ENCODE measurements around the gene CDH26.

The CDH26 gene

GRCh38 chr20:60046436-60046835 is 88.2 kb downstream of the CDH26 start:
- H4K91ac ChIP-seq (ENCODE audit: low read length), result no peak overlapping the region
- H2BK120ac ChIP-seq (ENCODE audit: low read depth, low read length), result no peak overlapping the region
- H3K9ac ChIP-seq (ENCODE audit: low read length), result no peak overlapping the region
- H3K18ac ChIP-seq (ENCODE audit: low read depth in 1 of 2, low read length in 2 of 2), result no peak overlapping the region
- no peak overlapping the region for H2BK12ac ChIP-seq (ENCODE audit: low read length in 2 of 2)
- H3K4me2 ChIP-seq (ENCODE audit: low read length, poor library complexity, severe bottlenecking), result no peak overlapping the region
- no peaks in the 10 kb centered on the region for H3K9me3 ChIP-seq (ENCODE audit: control insufficient read depth, low read length)
- H3K27me3 ChIP-seq (ENCODE audit: control insufficient read depth in 1 of 2, insufficient read depth in 1 of 2, low read length in 2 of 2), result peaks cover 0 to 2% of the 10 kb centered on the region in 2 experiments
- peaks cover 3% of the 10 kb centered on the region for H3K4me1 ChIP-seq (ENCODE audit: control insufficient read depth, insufficient read depth, low read depth, low read length)
- H2BK15ac ChIP-seq (ENCODE audit: low read depth, poor library complexity, severe bottlenecking), result no peak overlapping the region
- H3K27ac ChIP-seq (ENCODE audit: low read length, poor library complexity, severe bottlenecking), result no peak overlapping the region
- no peak overlapping the region for H2BK5ac ChIP-seq (ENCODE audit: low read depth, low read length, poor library complexity, severe bottlenecking)
- no peak overlapping the region for H4K8ac ChIP-seq (ENCODE audit: low read length)
- H3K23ac ChIP-seq (ENCODE audit: low read length in 2 of 2), result no peak overlapping the region
- no peak overlapping the region for H2AFZ ChIP-seq (ENCODE audit: low read depth, low read length)
- no peak for DNase-seq
- no peaks in the 10 kb centered on the region for H3K79me1 ChIP-seq (replicated peaks; ENCODE audit: low read length, poor library complexity, severe bottlenecking)
- WGBS, result no CpG with 5 or more reads among the region's 2 CpGs
- no peak overlapping the region for H3K4ac ChIP-seq (ENCODE audit: low read depth in 1 of 2, low read length in 2 of 2)
- no peak overlapping the region for H2AK5ac ChIP-seq (ENCODE audit: low read length, severe bottlenecking)
- no peak overlapping the region for H3K4me3 ChIP-seq (ENCODE audit: insufficient read depth in 1 of 2, low read depth in 1 of 2, low read length in 2 of 2)
- H3K14ac ChIP-seq (ENCODE audit: low read length in 2 of 2), result no peak overlapping the region
- H3K36me3 ChIP-seq (ENCODE audit: control insufficient read depth in 1 of 2, insufficient read depth in 2 of 2, low read depth in 1 of 2, low read length in 2 of 2), result no peaks in the 10 kb centered on the region

GRCh38 chr20:60046860-60047259 is 88.6 kb downstream of the CDH26 start:
- no peak overlapping the region for H2BK5ac ChIP-seq (ENCODE audit: low read depth, low read length, poor library complexity, severe bottlenecking)

GRCh38 chr20:60048634-60049521 is 90.7 kb downstream of the CDH26 start:
- Histone ChIP-seq H3K4me3 (ENCODE audit: insufficient read depth in 1 of 2, low read depth in 1 of 2, low read length in 2 of 2) (no peak overlapping the region), H3K9me3 (ENCODE audit: control insufficient read depth, low read length) (no peaks in the 10 kb centered on the region), H3K18ac (ENCODE audit: low read depth in 1 of 2, low read length in 2 of 2) (no peak overlapping the region), H2BK12ac (ENCODE audit: low read length in 2 of 2) (no peak overlapping the region), H3K23ac (ENCODE audit: low read length in 2 of 2) (no peak overlapping the region), H2BK15ac (ENCODE audit: low read depth, poor library complexity, severe bottlenecking) (no peak overlapping the region), H3K27me3 (ENCODE audit: control insufficient read depth in 1 of 2, insufficient read depth in 1 of 2, low read length in 2 of 2) (peaks cover 0 to 26% of the 10 kb centered on the region in 2 experiments), H4K8ac (ENCODE audit: low read length) (no peak overlapping the region), H2BK5ac (ENCODE audit: low read depth, low read length, poor library complexity, severe bottlenecking) (no peak overlapping the region), H3K27ac (ENCODE audit: low read length, poor library complexity, severe bottlenecking) (no peak overlapping the region), H3K4me1 (ENCODE audit: control insufficient read depth, insufficient read depth, low read depth, low read length) (peaks cover 2% of the 10 kb centered on the region), H3K4me2 (ENCODE audit: low read length, poor library complexity, severe bottlenecking) (no peak overlapping the region), H2AFZ (ENCODE audit: low read depth, low read length) (no peak overlapping the region), H3K36me3 (ENCODE audit: control insufficient read depth in 1 of 2, insufficient read depth in 2 of 2, low read depth in 1 of 2, low read length in 2 of 2) (no peaks in the 10 kb centered on the region), H2BK120ac (ENCODE audit: low read depth, low read length) (no peak overlapping the region), H3K79me1 (replicated peaks; ENCODE audit: low read length, poor library complexity, severe bottlenecking) (no peaks in the 10 kb centered on the region), H3K14ac (ENCODE audit: low read length in 2 of 2) (no peak overlapping the region), H3K4ac (ENCODE audit: low read depth in 1 of 2, low read length in 2 of 2) (no peak overlapping the region), H4K91ac (ENCODE audit: low read length) (no peak overlapping the region), H2AK5ac (ENCODE audit: low read length, severe bottlenecking) (no peak overlapping the region), H3K9ac (ENCODE audit: low read length) (no peak overlapping the region)
- DNase-seq, result no peak
- WGBS, result 83% methylated on average over 5 of the region's 11 CpGs

More at GRCh38 chr20:60046860-60047259, 88.6 kb downstream of the CDH26 start:
- H3K4me2 ChIP-seq (ENCODE audit: low read length, poor library complexity, severe bottlenecking), result no peak overlapping the region
- H3K4ac ChIP-seq (ENCODE audit: low read depth in 1 of 2, low read length in 2 of 2), result no peak overlapping the region
- H3K36me3 ChIP-seq (ENCODE audit: control insufficient read depth in 1 of 2, insufficient read depth in 2 of 2, low read depth in 1 of 2, low read length in 2 of 2), result no peaks in the 10 kb centered on the region
- no peak overlapping the region for H3K14ac ChIP-seq (ENCODE audit: low read length in 2 of 2)
- H4K91ac ChIP-seq (ENCODE audit: low read length), result no peak overlapping the region
- no peaks in the 10 kb centered on the region for H3K79me1 ChIP-seq (replicated peaks; ENCODE audit: low read length, poor library complexity, severe bottlenecking)
- H3K18ac ChIP-seq (ENCODE audit: low read depth in 1 of 2, low read length in 2 of 2), result no peak overlapping the region
- WGBS, result 89% methylated on average over 8 of the region's 8 CpGs
- no peak overlapping the region for H3K4me3 ChIP-seq (ENCODE audit: insufficient read depth in 1 of 2, low read depth in 1 of 2, low read length in 2 of 2)
- H3K9me3 ChIP-seq (ENCODE audit: control insufficient read depth, low read length), result no peaks in the 10 kb centered on the region
- H2BK12ac ChIP-seq (ENCODE audit: low read length in 2 of 2), result no peak overlapping the region
- peaks cover 0 to 6% of the 10 kb centered on the region in 2 experiments for H3K27me3 ChIP-seq (ENCODE audit: control insufficient read depth in 1 of 2, insufficient read depth in 1 of 2, low read length in 2 of 2)
- no peak overlapping the region for H2BK120ac ChIP-seq (ENCODE audit: low read depth, low read length)
- no peak overlapping the region for H2AFZ ChIP-seq (ENCODE audit: low read depth, low read length)
- H2BK15ac ChIP-seq (ENCODE audit: low read depth, poor library complexity, severe bottlenecking), result no peak overlapping the region
- H2AK5ac ChIP-seq (ENCODE audit: low read length, severe bottlenecking), result no peak overlapping the region
- no peak overlapping the region for H3K23ac ChIP-seq (ENCODE audit: low read length in 2 of 2)
- H3K4me1 ChIP-seq (ENCODE audit: control insufficient read depth, insufficient read depth, low read depth, low read length), result peaks cover 3% of the 10 kb centered on the region
- no peak overlapping the region for H3K9ac ChIP-seq (ENCODE audit: low read length)
- no peak overlapping the region for H4K8ac ChIP-seq (ENCODE audit: low read length)
- no peak overlapping the region for H3K27ac ChIP-seq (ENCODE audit: low read length, poor library complexity, severe bottlenecking)
- DNase-seq, result no peak

- no peaks in the 10 kb centered on the region for H3K79me1 ChIP-seq (replicated peaks; ENCODE audit: low read length, poor library complexity, severe bottlenecking)
- H3K9me3 ChIP-seq (ENCODE audit: control insufficient read depth, low read length), result no peaks in the 10 kb centered on the region
- H3K27me3 ChIP-seq (ENCODE audit: control insufficient read depth in 1 of 2, insufficient read depth in 1 of 2, low read length in 2 of 2), result peaks cover 0 to 32% of the 10 kb centered on the region in 2 experiments
- H2BK120ac ChIP-seq (ENCODE audit: low read depth, low read length), result no peak overlapping the region
- peaks cover 2% of the 10 kb centered on the region for H3K4me1 ChIP-seq (ENCODE audit: control insufficient read depth, insufficient read depth, low read depth, low read length)
- no peak overlapping the region for H3K27ac ChIP-seq (ENCODE audit: low read length, poor library complexity, severe bottlenecking)
- no peak overlapping the region for H3K4me2 ChIP-seq (ENCODE audit: low read length, poor library complexity, severe bottlenecking)
- H3K4me3 ChIP-seq (ENCODE audit: insufficient read depth in 1 of 2, low read depth in 1 of 2, low read length in 2 of 2), result no peak overlapping the region
- H3K4ac ChIP-seq (ENCODE audit: low read depth in 1 of 2, low read length in 2 of 2), result no peak overlapping the region
- H4K8ac ChIP-seq (ENCODE audit: low read length), result no peak overlapping the region
- H3K18ac ChIP-seq (ENCODE audit: low read depth in 1 of 2, low read length in 2 of 2), result no peak overlapping the region
- no peak overlapping the region for H3K23ac ChIP-seq (ENCODE audit: low read length in 2 of 2)
- no peak overlapping the region for H3K9ac ChIP-seq (ENCODE audit: low read length)
- no peak overlapping the region for H2BK5ac ChIP-seq (ENCODE audit: low read depth, low read length, poor library complexity, severe bottlenecking)
- no peak for DNase-seq
- no peaks in the 10 kb centered on the region for H3K36me3 ChIP-seq (ENCODE audit: control insufficient read depth in 1 of 2, insufficient read depth in 2 of 2, low read depth in 1 of 2, low read length in 2 of 2)
- H2BK15ac ChIP-seq (ENCODE audit: low read depth, poor library complexity, severe bottlenecking), result no peak overlapping the region
- no peak overlapping the region for H4K91ac ChIP-seq (ENCODE audit: low read length)
- H2BK12ac ChIP-seq (ENCODE audit: low read length in 2 of 2), result no peak overlapping the region
- no peak overlapping the region for H3K14ac ChIP-seq (ENCODE audit: low read length in 2 of 2)
- 92% methylated on average over 4 of the region's 5 CpGs for WGBS
- no peak overlapping the region for H2AK5ac ChIP-seq (ENCODE audit: low read length, severe bottlenecking)
- H2AFZ ChIP-seq (ENCODE audit: low read depth, low read length), result no peak overlapping the region
Observed at GRCh38 chr20:60049601-60050000, 91.4 kb downstream of the CDH26 start.

Measured in mesenchymal stem cell (in vitro differentiated cells and primary cell).